Measurements from ENCODE around the gene ENPP6.

Gene ENPP6

GRCh38 chr4:184188443-184189400 lies 29.0 kb downstream of the ENPP6 start:
- no peaks in the 10 kb centered on the region for H3K9me3 ChIP-seq (ENCODE audit: insufficient read depth, low read length)
- no peak overlapping the region for H2AFZ ChIP-seq (ENCODE audit: low read depth, low read length)
- H3K79me2 ChIP-seq (ENCODE audit: low read length), result no peaks in the 10 kb centered on the region
- H3K4me2 ChIP-seq (ENCODE audit: low read length), result no peak overlapping the region
- H3K27ac ChIP-seq (ENCODE audit: low read length), result no peak overlapping the region
- H4K20me1 ChIP-seq (ENCODE audit: insufficient read depth, low read length), result no peaks in the 10 kb centered on the region
- no peaks in the 10 kb centered on the region for H3K27me3 ChIP-seq (ENCODE audit: low read depth, low read length)
- H3K4me3 ChIP-seq (ENCODE audit: low read length), result no peak overlapping the region
- H3K4me1 ChIP-seq (ENCODE audit: low read length), result no peaks in the 10 kb centered on the region
- no peaks in the 10 kb centered on the region for H3K36me3 ChIP-seq (replicated peaks; ENCODE audit: low read depth, low read length)
- TF ChIP-seq EZH2phosphoT487 (IDR thresholded peaks at IDR 0.05; ENCODE audit: low read depth) (no peak), CTCF (IDR thresholded peaks at IDR 0.05; ENCODE audit: low read depth, low read length) (no peak)
- H3K9ac ChIP-seq (ENCODE audit: low read length), result no peak overlapping the region

- H3K9me3 ChIP-seq (ENCODE audit: insufficient read depth, low read length), result no peaks in the 10 kb centered on the region
- H3K4me1 ChIP-seq (ENCODE audit: low read length), result no peaks in the 10 kb centered on the region
- H3K27me3 ChIP-seq (ENCODE audit: low read depth, low read length), result no peaks in the 10 kb centered on the region
- no peak overlapping the region for H2AFZ ChIP-seq (ENCODE audit: low read depth, low read length)
- no peaks in the 10 kb centered on the region for H3K79me2 ChIP-seq (ENCODE audit: low read length)
- no peak overlapping the region for H3K27ac ChIP-seq (ENCODE audit: low read length)
- H3K4me3 ChIP-seq (ENCODE audit: low read length), result no peak overlapping the region
- no peak overlapping the region for H3K4me2 ChIP-seq (ENCODE audit: low read length)
- H4K20me1 ChIP-seq (ENCODE audit: insufficient read depth, low read length), result no peaks in the 10 kb centered on the region
- TF ChIP-seq EZH2phosphoT487 (IDR thresholded peaks at IDR 0.05; ENCODE audit: low read depth) (no peak), CTCF (IDR thresholded peaks at IDR 0.05; ENCODE audit: low read depth, low read length) (no peak)
- no peaks in the 10 kb centered on the region for H3K36me3 ChIP-seq (replicated peaks; ENCODE audit: low read depth, low read length)
- H3K9ac ChIP-seq (ENCODE audit: low read length), result no peak overlapping the region
These were observed 40.4 kb downstream of the ENPP6 start for GRCh38 chr4:184177271-184177670.

- Histone ChIP-seq H3K27me3 (ENCODE audit: low read depth, low read length) (no peaks in the 10 kb centered on the region), H3K4me1 (ENCODE audit: low read length) (no peaks in the 10 kb centered on the region), H3K27ac (ENCODE audit: low read length) (no peak overlapping the region), H3K79me2 (ENCODE audit: low read length) (no peaks in the 10 kb centered on the region), H3K4me2 (ENCODE audit: low read length) (no peak overlapping the region), H3K36me3 (replicated peaks; ENCODE audit: low read depth, low read length) (no peaks in the 10 kb centered on the region), H3K9me3 (ENCODE audit: insufficient read depth, low read length) (no peaks in the 10 kb centered on the region), H3K9ac (ENCODE audit: low read length) (no peak overlapping the region), H2AFZ (ENCODE audit: low read depth, low read length) (no peak overlapping the region), H4K20me1 (ENCODE audit: insufficient read depth, low read length) (no peaks in the 10 kb centered on the region), H3K4me3 (ENCODE audit: low read length) (no peak overlapping the region)
- no peak for TF ChIP-seq EZH2phosphoT487 (IDR thresholded peaks at IDR 0.05; ENCODE audit: low read depth)
- TF ChIP-seq CTCF (IDR thresholded peaks at IDR 0.05; ENCODE audit: low read depth, low read length), result no peak
These were observed 42.8 kb downstream of the ENPP6 start for GRCh38 chr4:184174571-184175488.

- no peak overlapping the region for H3K4me3 ChIP-seq (ENCODE audit: low read length)
- H2AFZ ChIP-seq (ENCODE audit: low read depth, low read length), result no peak overlapping the region
- H3K9me3 ChIP-seq (ENCODE audit: insufficient read depth, low read length), result no peaks in the 10 kb centered on the region
- no peak overlapping the region for H3K9ac ChIP-seq (ENCODE audit: low read length)
- H3K27me3 ChIP-seq (ENCODE audit: low read depth, low read length), result no peaks in the 10 kb centered on the region
- H3K4me1 ChIP-seq (ENCODE audit: low read length), result peaks cover 15% of the 10 kb centered on the region
- H3K36me3 ChIP-seq (replicated peaks; ENCODE audit: low read depth, low read length), result no peaks in the 10 kb centered on the region
- no peaks in the 10 kb centered on the region for H4K20me1 ChIP-seq (ENCODE audit: insufficient read depth, low read length)
- H3K79me2 ChIP-seq (ENCODE audit: low read length), result no peaks in the 10 kb centered on the region
- no peak overlapping the region for H3K4me2 ChIP-seq (ENCODE audit: low read length)
- H3K27ac ChIP-seq (ENCODE audit: low read length), result no peak overlapping the region
- TF ChIP-seq EZH2phosphoT487 (IDR thresholded peaks at IDR 0.05; ENCODE audit: low read depth) (no peak), CTCF (IDR thresholded peaks at IDR 0.05; ENCODE audit: low read depth, low read length) (no peak)
These were observed 46.7 kb downstream of the ENPP6 start for GRCh38 chr4:184171011-184171410.
